ENCODE results near the gene CR2.

GRCh38 chr1:207487636-207488035 lies 33.5 kb downstream of the CR2 start:
- TF ChIP-seq CTCF (IDR thresholded peaks at IDR 0.05) (no peak), EZH2 (IDR thresholded peaks at IDR 0.05) (no peak)
